ENCODE data around the gene LUC7L3. TPM values are rescaled to one million over a fixed set of nuclear protein-coding genes. Genes with fewer than 3 reads are reported as not detected.

The LUC7L3 gene
- total and polyA plus RNA-seq, 10 of the 15 experiments (the other 5 are each of a cell fraction or from before 2014, with no cell fraction given) = 51.3 to 176 (median 149) TPM

GRCh38 chr17:50697663-50698272, 21.6 kb upstream of the LUC7L3 start:
- no TSS peak for BruUV-seq (replicated peaks)
- no peak overlapping the region for H2AFZ ChIP-seq (ENCODE audit: control insufficient read depth, low read depth, low read length)
- H3K36me3 ChIP-seq (ENCODE audit: control insufficient read depth in 2 of 2, insufficient read depth in 2 of 2, low read length in 1 of 2) = peaks cover 10 to 30% of the 10 kb centered on the region in 2 experiments
- H3K4me2 ChIP-seq (ENCODE audit: control insufficient read depth, insufficient read depth) = no peak overlapping the region
- no peak overlapping the region for H3K4me3 ChIP-seq
- TF ChIP-seq NR2C1 (IDR thresholded peaks at IDR 0.05) (no peak), SPI1 (IDR thresholded peaks at IDR 0.05; ENCODE audit: borderline replicate concordance, insufficient read depth, low read depth, low read length) (peak; percentile 52; the same call in 1 of the 2 replicates)
- no peak overlapping the region for H3K9ac ChIP-seq (ENCODE audit: control insufficient read depth, insufficient read depth, low read length)
- intact Hi-C loops (cut with micrococcal nuclease; ENCODE audit: unreplicated experiment) (no loop called here), in situ Hi-C loops (cut with MboI) (loop anchor here (5.0 kb wide), 1 partner anchor 150 kb away; the partner anchor contains the start of gene SPATA20)
- no peak overlapping the region for H3K27ac ChIP-seq (ENCODE audit: control insufficient read depth, insufficient read depth)
- RAD21 ChIA-PET (ENCODE audit: unreplicated experiment) = interaction anchor here (1.0 to 5.5 kb wide), 4 partner anchors 59 to 218 kb away, joined by 3 to 34 read pairs (median 4); no protein-coding TSS in a partner anchor
- SMC1A ChIA-PET (ENCODE audit: uncharacterized antibody, unreplicated experiment) = interaction anchor here (0.8 to 6.0 kb wide), 2 partner anchors 36 to 68 kb away, joined by 3 to 90 read pairs; no protein-coding TSS in a partner anchor
- FAIRE-seq (no peak), DNase-seq (ENCODE audit: low read depth, low spot score) (no peak), ATAC-seq (no peak)
- CTCF ChIA-PET = interaction anchor here (0.8 to 8.2 kb wide), 8 partner anchors 8 to 218 kb away, joined by 3 to 211 read pairs (median 6); partner anchors contain the start of genes ABCC3 and RSAD1
- POLR2A ChIA-PET = interaction anchor here (1.8 kb wide), 1 partner anchor 67 kb away, joined by 4 read pairs; no protein-coding TSS in a partner anchor
- no peaks in the 10 kb centered on the region for H3K9me3 ChIP-seq (replicated peaks; ENCODE audit: control insufficient read depth, insufficient read depth, low read length)
- peaks cover 13% of the 10 kb centered on the region for H3K4me1 ChIP-seq (ENCODE audit: control insufficient read depth, insufficient read depth, low read length)
- 98% methylated on average over 3 of the region's 3 CpGs for WGBS (ENCODE audit: insufficient coverage, insufficient replicate concordance, low lambda C conversion rate, missing lambda C conversion rate)
- H3K27me3 ChIP-seq (replicated peaks in 1 of 2; ENCODE audit: control insufficient read depth in 2 of 2, insufficient read depth in 2 of 2, low read length in 1 of 2) = no peaks in the 10 kb centered on the region
- no peaks in the 10 kb centered on the region for H4K20me1 ChIP-seq (ENCODE audit: control insufficient read depth, insufficient read depth)
- no peaks in the 10 kb centered on the region; the same call in 1 of the 2 replicates for H3K79me2 ChIP-seq (ENCODE audit: control insufficient read depth, insufficient read depth, low read length)

GRCh38 chr17:50699410-50699809, 20.0 kb upstream of the LUC7L3 start:
- in situ Hi-C loops (cut with MboI) (loop anchor here (5.0 kb wide), 1 partner anchor 152 kb away; the partner anchor contains the start of gene SPATA20), intact Hi-C loops (cut with micrococcal nuclease; ENCODE audit: unreplicated experiment) (no loop called here)
- Histone ChIP-seq H3K4me2 (ENCODE audit: control insufficient read depth, insufficient read depth) (no peak overlapping the region), H3K27me3 (replicated peaks in 1 of 2; ENCODE audit: control insufficient read depth in 2 of 2, insufficient read depth in 2 of 2, low read length in 1 of 2) (no peaks in the 10 kb centered on the region), H4K20me1 (ENCODE audit: control insufficient read depth, insufficient read depth) (no peaks in the 10 kb centered on the region), H3K27ac (ENCODE audit: control insufficient read depth, insufficient read depth) (no peak overlapping the region), H3K79me2 (ENCODE audit: control insufficient read depth, insufficient read depth, low read length) (peaks cover 2% of the 10 kb centered on the region), H2AFZ (ENCODE audit: control insufficient read depth, low read depth, low read length) (no peak overlapping the region), H3K4me1 (ENCODE audit: control insufficient read depth, insufficient read depth, low read length) (peaks cover 13% of the 10 kb centered on the region), H3K36me3 (ENCODE audit: control insufficient read depth in 2 of 2, insufficient read depth in 2 of 2, low read length in 1 of 2) (peaks cover 8 to 25% of the 10 kb centered on the region in 2 experiments), H3K4me3 (no peak overlapping the region), H3K9me3 (replicated peaks; ENCODE audit: control insufficient read depth, insufficient read depth, low read length) (no peaks in the 10 kb centered on the region), H3K9ac (ENCODE audit: control insufficient read depth, insufficient read depth, low read length) (no peak overlapping the region)
- ChIA-PET RAD21 (ENCODE audit: unreplicated experiment) (no interaction called here), POLR2A (interaction anchor here (0.6 kb wide), 1 partner anchor 555 kb away, joined by 3 read pairs; no protein-coding TSS in a partner anchor), CTCF (no interaction called here), SMC1A (ENCODE audit: uncharacterized antibody, unreplicated experiment) (interaction anchor here (6.0 kb wide), 1 partner anchor 69 kb away, joined by 90 read pairs; no protein-coding TSS in a partner anchor)
- DNase-seq (ENCODE audit: low read depth, low spot score) = no peak
- BruUV-seq (replicated peaks) = no TSS peak
- TF ChIP-seq ETV6 (conservative IDR thresholded peaks at IDR 0.05 in 1 of 2, IDR thresholded peaks at IDR 0.05 in 1 of 2; ENCODE audit: borderline replicate concordance in 1 of 2, low read depth in 1 of 2) (no peak), NFYA (IDR thresholded peaks at IDR 0.05; ENCODE audit: borderline replicate concordance, low read depth, low read length) (no peak), POLR2AphosphoS2 (IDR thresholded peaks at IDR 0.05; ENCODE audit: low read depth, low read length) (no peak), KAT2A (conservative IDR thresholded peaks at IDR 0.05; ENCODE audit: control insufficient read depth, low read depth, low read length) (no peak), JUNB (IDR thresholded peaks at IDR 0.05) (no peak), IRF4 (IDR thresholded peaks at IDR 0.05; ENCODE audit: low read depth, low read length) (no peak), E2F4 (IDR thresholded peaks at IDR 0.05; ENCODE audit: low read depth, low read length) (no peak), CREB1 (IDR thresholded peaks at IDR 0.05; ENCODE audit: low read depth) (no peak), NFXL1 (IDR thresholded peaks at IDR 0.05; ENCODE audit: borderline replicate concordance) (no peak), NR2C1 (IDR thresholded peaks at IDR 0.05) (no peak), BRCA1 (IDR thresholded peaks at IDR 0.05; ENCODE audit: low read depth, low read length) (no peak)
- no peak for FAIRE-seq
- WGBS (ENCODE audit: insufficient coverage, insufficient replicate concordance, low lambda C conversion rate, missing lambda C conversion rate) = 94% methylated on average over 7 of the region's 7 CpGs
- ATAC-seq = no peak

Data from GM12878 (cell line).